Skin of body (tissue), 3 donors: ENCODE results near the gene TAF1. TPM values are rescaled to one million over a fixed set of nuclear protein-coding genes. Genes with fewer than 3 reads are reported as not detected.
"Not testable (repeated sequence)": the region's sequence is repeated elsewhere in the genome, so short reads cannot be mapped to it uniquely, and the experiment has no call there.

Experiments used
- DNase-seq: peaks from one replicate; lab custom pipeline; 2025; lab: John Stamatoyannopoulos, UW
- small RNA-seq: library from RNA; depleted of rRNA; stranded (forward); fragments of <200 nt; gene quantifications from one replicate; pipeline ENCODE3, GENCODE V24; 2014; ENCODE audit warnings: low replicate concordance
- total RNA-seq: library from RNA; depleted of rRNA; stranded (reverse); fragments of >200 nt; gene quantifications from one replicate; pipeline ENCODE4 v1.2.3, GENCODE V29; 2014

The TAF1 gene
- total RNA-seq, 1 donor from 2014 or later, result 75.6 TPM

DNA sequence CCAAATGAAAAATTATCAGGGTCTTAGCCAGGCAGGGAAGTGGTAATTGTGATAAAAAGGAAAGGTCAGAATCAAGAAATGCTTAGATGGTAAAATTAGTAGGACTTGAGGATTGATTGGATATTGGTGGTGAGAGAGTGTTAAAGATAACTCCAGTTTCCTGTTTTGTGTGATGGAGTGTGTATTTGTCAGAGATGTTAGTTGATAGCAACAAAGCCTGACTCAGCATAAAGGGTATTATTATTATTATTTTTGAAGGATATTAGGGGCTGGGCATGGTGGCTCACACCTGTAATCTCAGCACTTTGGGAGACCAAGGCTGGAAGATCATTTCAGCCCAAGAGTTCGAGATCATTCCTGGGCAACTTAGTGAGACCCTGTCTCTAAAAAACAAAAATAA lies 143.1 kb downstream of the TAF1 start:
- no peak for DNase-seq

GRCh38 chrX:71510161-71510560 lies 144.0 kb downstream of the TAF1 start:
- no peak for DNase-seq

DNA sequence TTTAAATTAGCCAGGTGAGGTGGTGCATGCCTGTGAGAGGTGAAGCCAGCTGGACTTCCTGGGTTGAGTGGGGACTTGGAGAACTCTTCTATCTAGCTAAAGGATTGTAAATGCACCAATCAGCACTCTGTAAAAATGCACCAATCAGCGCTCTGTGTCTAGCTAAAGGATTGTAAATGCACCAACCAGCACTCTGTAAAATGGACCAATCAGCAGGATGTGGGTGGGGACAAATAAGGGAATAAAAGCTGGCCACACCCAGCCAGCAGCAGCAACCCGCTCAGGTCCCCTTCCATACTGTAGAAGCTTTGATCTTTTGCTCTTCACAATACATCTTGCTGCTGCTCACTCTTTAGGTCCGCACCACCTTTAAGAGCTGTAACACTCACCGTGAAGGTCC lies 147.6 kb downstream of the TAF1 start:
- not testable (repeated sequence) for DNase-seq

DNA sequence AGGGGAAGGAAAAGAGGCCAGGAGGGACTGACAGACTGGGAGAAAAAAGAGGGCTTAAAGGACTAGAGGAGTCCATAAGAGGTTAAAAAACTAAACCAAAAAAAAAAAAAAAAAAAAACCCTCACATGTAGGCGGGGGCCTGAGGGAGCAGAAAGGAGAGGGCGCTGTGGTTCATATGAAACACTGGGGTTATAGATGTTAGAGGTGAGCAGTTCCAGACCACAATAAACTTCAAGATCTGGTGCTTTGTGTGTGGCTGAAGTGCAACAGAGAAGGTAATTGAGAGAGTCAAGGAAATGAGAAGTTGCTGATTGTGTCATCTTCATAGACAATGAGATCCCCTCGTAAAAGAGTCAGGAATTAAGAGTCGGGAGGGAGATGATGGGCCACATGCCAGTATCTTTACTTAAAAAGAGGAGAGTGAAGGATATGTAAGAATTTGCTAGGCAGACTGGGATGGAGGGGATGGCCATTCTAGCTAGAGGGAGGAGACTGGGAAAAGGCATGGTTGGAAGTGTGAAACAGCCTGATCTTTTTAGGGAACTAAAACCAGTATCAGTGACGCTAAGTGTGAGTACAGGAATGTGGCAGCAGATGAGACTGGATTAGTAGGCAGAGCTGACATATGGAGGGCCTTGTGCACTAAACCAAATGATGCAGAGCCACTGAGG lies 148.3 kb downstream of the TAF1 start:
- DNase-seq, result no peak

DNA sequence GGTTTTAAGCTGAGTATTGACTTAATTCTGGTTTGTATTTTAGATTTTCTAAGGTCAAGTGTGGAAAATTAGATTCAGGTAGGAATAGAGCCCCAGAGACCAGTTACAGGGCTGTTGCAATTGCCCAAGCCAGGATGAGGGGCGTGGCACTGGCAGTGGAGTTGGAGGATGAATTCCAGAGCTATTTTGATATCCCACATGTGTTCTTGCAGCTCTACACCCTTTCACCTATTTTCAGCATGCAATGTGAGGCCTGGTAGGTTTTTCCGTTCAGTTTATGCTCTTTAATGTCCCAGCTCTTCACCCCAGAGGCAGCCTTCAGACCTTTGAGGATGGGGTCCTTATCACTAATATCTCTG lies 148.9 kb downstream of the TAF1 start:
- DNase-seq, result no peak

Small RNA genes lying within 50 kb of the gene (small RNA-seq; reads per million reads assigned to genes)
- gene AL590762.4 (not detected), gene RF00019 (not detected)

Other genes with a start within 250 kb of the TAF1 start
- 36.4 TPM for gene MED12, start 247.8 kb upstream of the TAF1 start, total RNA-seq
- gene NLGN3, start 221.5 kb upstream of the TAF1 start, total RNA-seq, result 1.4 TPM
- gene GJB1, start 143.1 kb upstream of the TAF1 start, total RNA-seq, result 0.30 TPM
- gene ZMYM3, start 112.2 kb upstream of the TAF1 start, total RNA-seq, result 14.6 TPM
- gene NONO, start 82.7 kb upstream of the TAF1 start, total RNA-seq, result 258 TPM
- gene ITGB1BP2, start 64.6 kb upstream of the TAF1 start, total RNA-seq, result 10.9 TPM
- gene OGT, start 166.7 kb downstream of the TAF1 start, total RNA-seq, result 173 TPM
- 0.99 TPM for gene GCNA, start 212.1 kb downstream of the TAF1 start, total RNA-seq